ENCODE results near the gene ADGRD2. TPM values are rescaled to one million over a fixed set of nuclear protein-coding genes. Genes with fewer than 3 reads are reported as not detected.

The ADGRD2 gene
- total RNA-seq, 1 donor from 2014 or later = not detected

DNA sequence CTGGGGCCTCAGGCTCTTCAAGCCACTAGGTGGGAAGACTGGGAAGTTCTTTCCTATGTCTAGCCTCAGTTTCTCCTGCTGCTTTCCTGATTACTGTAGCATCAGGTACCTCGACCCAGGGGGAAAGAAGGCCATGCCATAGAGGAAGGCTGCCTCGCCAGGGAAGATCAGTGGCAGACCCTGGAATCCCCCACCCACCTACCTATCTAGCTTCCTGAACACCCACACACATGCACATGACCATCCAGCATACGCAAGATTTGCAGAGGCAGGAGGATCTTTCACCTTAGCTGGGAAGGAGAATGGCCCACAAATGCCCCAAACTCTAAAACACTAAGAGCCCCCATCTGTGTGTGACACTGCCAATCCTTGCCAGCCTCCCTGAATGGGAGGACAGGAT is 49.0 kb downstream of the ADGRD2 start:
- DNase-seq = no peak

DNA sequence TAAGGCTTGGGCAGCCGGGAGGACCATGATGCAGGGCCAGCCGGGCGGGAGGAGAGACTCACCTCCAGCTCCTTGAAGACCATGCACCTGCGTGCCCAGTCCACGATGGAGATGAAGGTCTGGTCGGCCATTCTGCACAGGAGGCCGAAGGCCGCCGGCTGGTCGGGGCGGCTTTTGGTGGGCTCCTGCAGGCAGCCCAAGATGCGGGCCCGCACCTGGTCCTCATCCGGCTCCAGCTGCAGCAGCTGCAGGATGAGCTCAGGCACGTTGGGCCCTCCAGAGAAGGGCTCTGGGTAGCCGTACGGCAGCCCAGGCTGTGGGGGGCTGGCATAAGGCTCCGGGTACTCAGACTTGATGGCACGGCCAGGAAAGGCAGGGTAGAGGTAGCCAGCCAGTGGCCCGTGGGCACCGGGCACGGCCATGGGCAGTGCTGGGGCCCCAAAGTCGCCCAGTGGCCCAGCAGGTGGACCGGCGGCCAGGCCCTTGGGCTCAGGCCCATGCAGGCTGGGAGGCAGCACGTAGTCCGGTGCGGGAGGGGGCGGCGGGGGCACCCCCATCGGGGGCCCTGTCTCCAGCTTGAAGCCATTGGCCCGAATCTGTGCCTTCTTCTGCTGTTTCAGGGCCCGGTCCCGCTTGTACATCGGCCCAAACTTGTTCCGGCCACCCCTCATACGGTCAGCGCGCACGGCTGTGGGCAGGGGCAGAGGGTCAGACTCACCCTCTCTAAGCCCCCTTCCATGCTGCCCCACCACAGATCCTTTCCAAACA is 50.0 kb downstream of the ADGRD2 start:
- DNase-seq = no peak

DNA sequence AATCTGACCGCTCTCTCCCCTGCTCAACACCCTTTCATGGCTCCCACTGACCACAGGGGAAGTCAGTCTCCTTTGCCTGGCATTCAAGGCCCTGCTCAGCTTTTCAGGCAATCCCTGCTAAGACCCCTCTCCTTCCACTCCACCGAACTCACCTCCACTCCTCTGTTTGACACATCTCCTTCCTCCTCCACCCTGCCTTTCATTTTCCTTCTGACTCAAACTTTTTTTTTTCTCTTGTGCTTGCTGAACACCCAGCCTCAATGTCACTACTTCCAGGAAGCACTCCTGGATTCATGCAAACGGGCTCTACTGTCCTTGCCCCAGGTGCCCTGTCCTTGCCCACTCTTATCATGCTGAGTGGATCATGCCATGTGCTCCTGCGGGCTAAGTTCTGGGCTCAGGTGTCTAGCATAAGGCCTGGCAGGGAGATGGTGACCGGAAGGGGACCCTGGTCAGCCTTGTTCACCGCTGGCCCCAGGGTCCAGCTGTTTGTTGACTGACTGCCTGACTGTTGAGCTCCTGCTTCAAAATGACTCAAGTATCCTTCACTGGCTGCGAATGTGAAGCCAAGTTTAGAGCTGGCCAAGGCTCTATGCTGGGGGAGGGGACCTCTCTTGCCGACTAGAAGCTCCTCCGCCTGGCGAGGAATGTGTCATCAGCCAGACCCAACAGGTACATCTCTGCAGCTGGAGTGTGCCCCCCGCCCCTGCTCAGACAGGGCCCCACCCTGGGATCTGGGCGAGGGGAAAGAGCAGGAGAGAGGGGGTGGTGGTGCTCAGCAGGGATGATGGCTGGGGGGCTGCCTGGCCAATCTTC is 50.8 kb downstream of the ADGRD2 start:
- no peak for DNase-seq

DNA sequence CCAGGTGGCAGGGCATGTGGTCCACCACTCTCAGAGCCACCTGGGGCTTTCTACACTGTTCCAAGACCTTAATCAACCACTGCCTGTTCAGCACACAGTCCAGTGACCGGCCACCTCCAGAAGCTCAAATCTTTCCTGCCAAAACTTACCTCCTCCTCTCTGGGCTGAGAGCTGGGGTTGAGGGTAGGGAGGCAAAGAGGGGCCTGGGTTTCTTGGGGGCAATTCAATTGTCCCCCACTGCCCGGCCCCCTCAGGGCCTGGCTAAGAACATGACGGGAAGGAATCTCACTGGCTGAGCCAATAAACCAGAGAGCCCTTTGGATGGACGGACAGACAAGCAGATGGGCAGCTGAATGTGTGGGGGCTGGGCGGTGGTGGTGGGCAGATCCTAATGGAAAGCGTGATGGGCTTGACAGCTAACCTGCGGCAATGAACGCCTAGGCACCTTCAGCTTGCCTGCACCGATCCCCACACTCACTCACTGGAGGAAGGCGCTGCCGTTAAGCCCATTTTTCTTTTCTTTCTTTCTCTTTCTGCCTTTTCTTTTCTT is 51.6 kb downstream of the ADGRD2 start:
- DNase-seq = no peak

DNA sequence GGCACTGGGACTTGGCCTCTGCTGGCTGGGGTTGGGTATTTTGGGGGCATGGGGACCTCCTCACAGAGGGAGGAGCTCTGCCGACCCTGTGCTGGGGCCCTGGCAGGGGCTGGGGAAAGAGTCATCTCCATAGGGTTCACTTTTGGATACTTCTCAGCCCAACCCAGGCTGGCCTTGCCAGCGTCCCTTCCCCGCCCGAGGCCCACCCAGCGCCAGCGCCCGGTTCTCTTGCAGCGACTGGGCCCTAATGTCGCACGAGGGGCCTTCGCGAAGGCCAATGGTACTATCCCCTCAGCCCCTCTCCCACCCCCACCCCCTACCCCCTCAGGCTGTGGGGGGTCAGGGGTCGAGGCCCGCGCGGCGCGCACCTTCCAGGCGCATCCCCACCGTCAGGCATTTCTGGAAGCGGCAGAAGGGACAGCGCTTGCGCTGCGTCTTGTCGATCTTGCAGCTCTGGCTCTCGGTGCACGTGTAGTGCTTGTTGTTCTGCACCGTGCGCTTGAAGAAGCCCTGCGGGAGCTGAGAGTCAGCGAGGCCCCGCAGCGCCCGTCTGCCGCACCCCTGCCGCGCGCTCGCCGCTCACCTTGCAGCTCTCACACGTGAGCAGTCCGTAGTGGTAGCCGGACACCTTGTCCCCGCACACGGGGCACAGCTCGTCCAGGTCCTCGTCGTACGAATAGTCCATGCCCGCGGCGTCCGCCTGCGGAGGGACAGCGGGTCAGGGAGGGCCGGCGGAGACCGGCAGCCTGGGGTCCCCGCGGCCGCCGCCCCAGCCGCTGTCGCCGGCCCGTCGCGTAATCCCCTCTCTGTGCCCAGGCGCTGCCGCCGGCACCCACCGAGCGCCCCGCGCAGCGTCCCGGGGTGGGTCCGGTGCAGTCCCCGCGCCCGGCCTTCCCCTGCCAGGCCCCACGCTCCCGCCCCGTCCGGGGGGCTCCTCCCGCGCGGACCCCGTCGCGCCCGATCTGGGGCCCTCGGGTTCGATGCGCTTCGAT is 52.8 kb downstream of the ADGRD2 start:
- DNase-seq = peak; percentile 10

GRCh38 chr9:124503713-124504529 is 53.7 kb downstream of the ADGRD2 start:
- no peak for DNase-seq

DNA sequence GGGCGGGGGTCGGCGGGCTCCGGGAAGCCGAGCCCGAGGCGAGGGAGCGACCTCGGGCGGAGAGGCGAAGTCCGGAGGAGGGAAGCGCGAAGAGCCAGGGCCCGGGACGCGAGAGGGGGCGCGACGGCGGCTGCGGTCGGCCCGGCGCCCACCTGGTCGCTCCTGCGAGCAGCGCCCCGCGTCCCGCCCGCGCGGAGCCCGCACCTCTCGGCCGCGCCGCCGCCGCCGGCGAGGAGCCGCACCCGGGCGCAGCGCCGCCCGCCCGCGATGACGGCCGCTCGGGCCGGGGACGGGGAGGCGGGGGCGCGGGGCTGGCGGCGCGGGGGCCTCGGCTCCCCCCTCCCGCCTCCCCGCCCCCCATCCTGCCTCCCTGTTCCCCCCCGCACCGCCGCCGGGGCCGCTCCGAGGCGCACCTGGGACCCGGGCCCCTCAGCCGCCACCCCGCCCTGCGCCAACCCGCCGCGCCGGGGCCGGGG is 54.3 kb downstream of the ADGRD2 start:
- DNase-seq = no peak

DNA sequence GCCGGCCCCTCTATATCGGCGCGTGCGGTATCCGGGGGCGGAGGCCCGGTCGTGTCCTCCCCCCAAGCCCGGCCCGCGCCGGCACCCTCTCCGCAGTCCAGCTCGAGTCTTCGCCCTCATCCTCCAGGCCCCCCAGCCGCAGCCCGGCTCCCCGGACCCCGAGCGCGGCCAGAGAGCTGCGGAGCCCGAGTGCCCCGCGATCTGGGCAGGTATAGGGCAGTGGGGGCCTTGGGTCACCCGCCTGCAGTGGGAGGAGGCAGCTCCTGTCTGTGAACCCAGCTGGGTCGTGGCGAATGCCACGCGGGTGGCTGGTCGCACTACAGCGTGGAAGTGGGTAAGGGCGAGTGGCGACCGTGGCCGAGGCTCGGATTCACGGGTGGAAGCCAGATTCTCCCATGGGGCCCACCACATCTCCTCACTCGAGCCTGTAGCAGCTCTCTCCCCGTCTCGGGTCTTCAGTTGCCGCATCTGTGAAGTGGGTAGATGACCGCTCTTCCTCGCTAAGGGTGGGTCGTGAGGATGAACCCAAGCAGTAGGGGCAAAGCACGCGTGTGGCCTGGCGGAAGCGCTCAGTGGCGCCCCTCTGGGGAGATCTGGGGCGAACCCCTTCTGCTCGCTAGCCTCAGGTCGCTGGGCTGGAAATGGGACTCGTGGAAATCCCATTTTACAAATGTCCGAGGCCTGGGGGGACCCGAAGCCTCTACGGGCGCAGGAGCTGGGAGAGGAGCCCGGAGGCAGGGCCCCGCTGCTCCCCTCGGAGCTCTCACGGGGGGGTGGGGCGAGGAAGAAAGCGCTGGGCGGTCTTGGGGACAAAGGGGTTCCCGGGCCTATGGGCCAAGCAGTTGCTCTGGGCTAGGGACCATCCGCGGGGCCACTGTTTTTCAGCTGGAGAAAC is 55.0 kb downstream of the ADGRD2 start:
- DNase-seq = no peak

DNA sequence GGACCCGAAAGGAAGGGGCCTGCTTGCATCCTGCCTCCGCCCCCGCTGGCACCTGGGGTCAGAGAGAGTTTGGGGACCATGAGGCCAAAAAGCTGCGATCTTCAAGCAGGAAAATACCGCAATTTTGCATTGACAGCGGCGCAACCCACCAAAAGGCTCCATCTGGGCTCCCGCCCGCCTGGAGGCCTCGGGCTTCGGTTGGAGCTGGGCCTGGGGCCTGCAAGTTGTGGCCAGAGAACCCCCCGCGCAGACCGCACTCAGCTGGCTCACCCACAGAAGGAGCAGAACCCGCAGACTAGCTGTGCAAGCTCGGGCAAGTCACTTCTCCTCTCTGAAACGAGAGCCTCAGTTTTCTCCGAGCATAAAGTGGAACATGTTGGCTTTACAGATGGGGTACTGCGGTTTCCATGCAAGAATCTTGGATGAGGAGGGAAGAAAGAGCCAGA is 55.7 kb downstream of the ADGRD2 start:
- DNase-seq = no peak

- no peak for DNase-seq
Measured at GRCh38 chr9:124506433-124506832, 56.2 kb downstream of the ADGRD2 start.

- no peak for DNase-seq
Measured at GRCh38 chr9:124506931-124507879, 57.0 kb downstream of the ADGRD2 start, which contains the start of gene NR5A1. Gene NR5A1 (minus strand): TSS chr9:124507399. CDS start chr9:124503395, 4,004 bp downstream.

GRCh38 chr9:124507880-124508423 is 57.7 kb downstream of the ADGRD2 start:
- DNase-seq = no peak

DNA sequence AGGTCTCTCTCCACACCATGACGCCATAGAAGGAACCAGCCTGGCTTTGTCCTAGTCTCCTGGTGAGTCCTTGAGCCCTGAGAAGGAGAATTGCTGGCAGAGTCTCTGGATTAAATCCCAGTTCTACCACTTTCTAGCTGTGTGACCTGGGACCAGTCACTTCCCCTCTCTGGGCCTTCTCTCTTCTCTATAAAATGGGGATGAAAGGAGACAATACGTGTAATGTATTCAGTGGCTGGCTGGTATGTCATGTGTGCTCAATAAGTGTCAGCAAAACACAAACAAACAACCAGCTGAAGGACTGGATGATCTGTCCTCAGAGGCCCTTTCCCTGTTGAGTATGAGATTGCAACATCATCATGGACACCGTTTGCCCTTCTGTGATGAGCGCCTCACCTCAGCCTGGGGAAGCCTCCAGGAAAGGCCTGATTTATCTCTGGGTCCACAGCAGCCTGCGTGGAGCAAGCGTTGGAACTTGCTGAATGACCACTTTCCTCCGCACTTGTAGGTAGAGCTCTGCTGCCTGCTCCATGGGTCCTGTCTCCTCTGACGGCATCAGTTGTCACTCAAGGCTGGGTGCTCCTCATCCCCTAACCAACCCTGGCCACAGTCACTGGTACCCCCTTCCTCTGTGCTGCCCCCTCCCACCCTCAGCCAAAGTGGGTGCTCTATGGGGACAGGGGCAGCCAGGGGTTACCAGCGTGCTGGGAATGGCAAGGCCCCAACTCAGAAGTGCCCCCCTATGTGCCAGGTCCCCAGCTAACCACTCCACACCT is 60.6 kb downstream of the ADGRD2 start:
- DNase-seq = no peak

GRCh38 chr9:124511426-124511840 is 61.2 kb downstream of the ADGRD2 start:
- DNase-seq = no peak

- peak; percentile 14 for DNase-seq
Measured at GRCh38 chr9:124511891-124512805, 61.9 kb downstream of the ADGRD2 start.

DNA sequence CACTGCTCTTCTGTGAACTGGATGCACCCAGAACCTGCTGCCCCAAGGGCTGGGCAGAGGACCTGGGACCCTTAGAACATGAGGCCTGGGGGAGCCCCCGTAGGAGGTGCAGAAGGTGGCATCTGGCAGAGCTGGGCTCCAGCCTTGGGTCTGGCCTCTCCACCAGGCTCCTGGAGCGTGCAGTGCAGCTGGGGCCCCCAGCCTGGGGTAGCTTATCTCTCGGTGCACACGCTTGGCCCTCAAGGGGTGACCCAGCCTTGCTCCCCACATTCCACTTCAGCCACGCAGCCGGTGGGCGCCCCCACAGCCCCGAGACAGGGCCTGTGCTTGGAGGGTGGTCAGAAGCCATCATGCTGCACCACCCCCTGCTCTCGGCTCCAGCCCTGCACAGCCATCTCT is 62.6 kb downstream of the ADGRD2 start:
- DNase-seq = no peak

Measured in dermis blood vessel endothelial cell (primary cell).